Parathyroid adenoma (tissue), 2 donors: Measurements from ENCODE around the gene ARHGEF1.

Source experiments
- H2AFZ ChIP-seq: fragments of 300-600 bp; sonication (generic); one replicate; pipeline ENCODE4 v1.7.0; 2017; ENCODE audit warnings: antibody characterized with exemption, mild to moderate bottlenecking
- H3K27ac ChIP-seq: fragments of 300-600 bp; sonication (generic); one replicate; pipeline ENCODE4 v1.7.0; 2017
- H3K27me3 ChIP-seq: fragments of 300-600 bp; sonication (generic); one replicate; pipeline ENCODE4 v1.7.0; 2017; ENCODE audit warnings: low read length; ENCODE audit not compliant: control insufficient read depth, insufficient read depth
- H3K36me3 ChIP-seq: fragments of 300-600 bp; sonication (generic); one replicate; pipeline ENCODE4 v1.7.0; 2017; ENCODE audit warnings: low read length; ENCODE audit not compliant: control insufficient read depth, insufficient read depth
- H3K4me1 ChIP-seq: fragments of 300-600 bp; sonication (generic); one replicate; pipeline ENCODE4 v1.7.0; 2017; ENCODE audit warnings: control low read depth
- H3K4me2 ChIP-seq: fragments of 300-600 bp; sonication (generic); one replicate; pipeline ENCODE4 v1.7.0; 2017; ENCODE audit warnings: low read length
- H3K4me3 ChIP-seq: fragments of 300-600 bp; sonication (generic); one replicate; pipeline ENCODE4 v1.7.0; 2017; ENCODE audit warnings: low read depth, low read length
- H3K79me2 ChIP-seq: fragments of 300-600 bp; sonication (generic); one replicate; pipeline ENCODE4 v1.7.0; 2017; ENCODE audit warnings: control low read depth
- H3K9ac ChIP-seq: fragments of 300-600 bp; sonication (generic); one replicate; pipeline ENCODE4 v1.7.0; 2017; ENCODE audit warnings: mild to moderate bottlenecking
- H3K9me3 ChIP-seq: fragments of 300-600 bp; sonication (generic); one replicate; pipeline ENCODE4 v1.7.0; 2017; ENCODE audit warnings: low read length; ENCODE audit not compliant: control insufficient read depth
- TF ChIP-seq, protein P1 (sequence below): fragments of 300-600 bp; sonication (generic); IDR thresholded peaks from one replicate; pipeline ENCODE4 v1.7.0; 2017; ENCODE audit warnings: antibody characterized with exemption, mild to moderate bottlenecking
- donor health status: primary hyperparathyroidism.

ARHGEF1 gene

GRCh38 chr19:41940731-41941409 lies 57.9 kb downstream of the ARHGEF1 start:
- H3K9ac ChIP-seq: no peak overlapping the region

GRCh38 chr19:41941410-41942202 lies 58.6 kb downstream of the ARHGEF1 start:
- Histone ChIP-seq H3K4me1 (no peaks in the 10 kb centered on the region), H3K9ac (no peak overlapping the region), H3K79me2 (no peaks in the 10 kb centered on the region), H3K36me3 (no peaks in the 10 kb centered on the region), H3K4me3 (no peak overlapping the region), H2AFZ (no peak overlapping the region), H3K27ac (no peak overlapping the region), H3K27me3 (no peaks in the 10 kb centered on the region), H3K4me2 (no peak overlapping the region), H3K9me3 (no peaks in the 10 kb centered on the region)
- TF ChIP-seq, protein P1, sequence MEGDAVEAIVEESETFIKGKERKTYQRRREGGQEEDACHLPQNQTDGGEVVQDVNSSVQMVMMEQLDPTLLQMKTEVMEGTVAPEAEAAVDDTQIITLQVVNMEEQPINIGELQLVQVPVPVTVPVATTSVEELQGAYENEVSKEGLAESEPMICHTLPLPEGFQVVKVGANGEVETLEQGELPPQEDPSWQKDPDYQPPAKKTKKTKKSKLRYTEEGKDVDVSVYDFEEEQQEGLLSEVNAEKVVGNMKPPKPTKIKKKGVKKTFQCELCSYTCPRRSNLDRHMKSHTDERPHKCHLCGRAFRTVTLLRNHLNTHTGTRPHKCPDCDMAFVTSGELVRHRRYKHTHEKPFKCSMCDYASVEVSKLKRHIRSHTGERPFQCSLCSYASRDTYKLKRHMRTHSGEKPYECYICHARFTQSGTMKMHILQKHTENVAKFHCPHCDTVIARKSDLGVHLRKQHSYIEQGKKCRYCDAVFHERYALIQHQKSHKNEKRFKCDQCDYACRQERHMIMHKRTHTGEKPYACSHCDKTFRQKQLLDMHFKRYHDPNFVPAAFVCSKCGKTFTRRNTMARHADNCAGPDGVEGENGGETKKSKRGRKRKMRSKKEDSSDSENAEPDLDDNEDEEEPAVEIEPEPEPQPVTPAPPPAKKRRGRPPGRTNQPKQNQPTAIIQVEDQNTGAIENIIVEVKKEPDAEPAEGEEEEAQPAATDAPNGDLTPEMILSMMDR: no peak

More at GRCh38 chr19:41940731-41941409, 57.9 kb downstream of the ARHGEF1 start:
- H3K36me3 ChIP-seq: no peaks in the 10 kb centered on the region
- peak overlapping the region; percentile 80 for H3K4me3 ChIP-seq
- H3K27me3 ChIP-seq: no peaks in the 10 kb centered on the region
- H3K9me3 ChIP-seq: no peaks in the 10 kb centered on the region
- H3K27ac ChIP-seq: no peak overlapping the region
- H2AFZ ChIP-seq: peak overlapping the region; percentile 93
- H3K79me2 ChIP-seq: no peaks in the 10 kb centered on the region
- TF ChIP-seq, protein P1: no peak
- H3K4me2 ChIP-seq: peak overlapping the region; percentile 97
- no peaks in the 10 kb centered on the region for H3K4me1 ChIP-seq

DNA sequence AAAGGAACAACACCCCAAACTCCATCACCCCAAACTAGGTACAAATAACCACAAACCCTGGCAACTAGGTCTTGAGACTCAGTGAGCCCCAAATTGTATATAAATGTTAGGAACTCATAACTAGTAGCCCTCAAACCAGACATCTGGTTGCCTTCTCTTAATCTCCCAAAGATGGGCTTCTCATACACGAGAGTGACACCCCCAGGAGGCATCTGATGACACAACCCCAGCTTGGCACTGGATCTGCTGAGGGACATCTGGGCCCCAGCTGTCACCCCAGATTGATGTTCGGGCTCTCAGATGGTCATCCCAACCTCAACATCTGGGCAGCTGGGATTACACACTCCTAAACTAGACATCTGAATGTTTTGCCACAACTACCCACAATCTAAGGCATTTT lies 61.4 kb downstream of the ARHGEF1 start:
- no peak overlapping the region for H3K27ac ChIP-seq
- H3K4me3 ChIP-seq: no peak overlapping the region
- H3K4me2 ChIP-seq: no peak overlapping the region
- H3K79me2 ChIP-seq: no peaks in the 10 kb centered on the region
- no peaks in the 10 kb centered on the region for H3K36me3 ChIP-seq
- H3K9me3 ChIP-seq: no peaks in the 10 kb centered on the region
- no peak overlapping the region for H3K9ac ChIP-seq
- H3K4me1 ChIP-seq: no peaks in the 10 kb centered on the region
- no peak overlapping the region for H2AFZ ChIP-seq
- TF ChIP-seq, protein P1: no peak
- no peaks in the 10 kb centered on the region for H3K27me3 ChIP-seq

DNA sequence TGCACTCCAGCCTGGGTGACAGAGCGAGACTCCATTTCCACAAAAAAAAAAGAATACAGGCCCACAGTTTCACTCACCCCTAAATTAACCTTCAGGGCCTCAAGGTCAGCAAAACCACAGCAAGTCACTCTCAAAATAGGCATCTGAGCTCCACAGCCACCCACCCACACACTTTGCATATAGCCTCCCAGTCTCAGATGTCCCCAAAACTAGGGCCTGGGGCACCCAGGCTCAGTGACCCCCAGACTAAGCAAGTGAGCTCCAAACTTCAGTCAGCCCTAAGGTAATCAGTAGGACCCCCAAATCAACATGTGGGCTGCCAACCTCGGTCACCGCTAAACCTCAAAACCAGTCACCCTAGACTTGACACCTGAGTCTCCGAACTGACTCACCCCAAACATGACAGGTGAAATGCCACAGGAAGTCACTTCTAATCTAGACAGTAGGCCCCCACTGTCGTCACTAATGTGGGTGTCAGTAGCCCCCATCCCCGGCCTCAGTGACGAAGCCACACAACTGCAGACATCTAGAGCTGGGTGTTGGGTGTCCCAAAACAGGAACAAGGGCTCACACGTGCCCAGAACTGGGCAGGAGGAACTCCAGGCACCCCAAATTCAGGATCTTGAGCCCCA lies 62.3 kb downstream of the ARHGEF1 start:
- TF ChIP-seq, protein P1: no peak
- no peaks in the 10 kb centered on the region for H3K36me3 ChIP-seq
- H3K4me2 ChIP-seq: no peak overlapping the region
- H3K27me3 ChIP-seq: no peaks in the 10 kb centered on the region
- no peak overlapping the region for H3K4me3 ChIP-seq
- H2AFZ ChIP-seq: no peak overlapping the region
- no peak overlapping the region for H3K27ac ChIP-seq
- H3K9ac ChIP-seq: no peak overlapping the region
- no peaks in the 10 kb centered on the region for H3K79me2 ChIP-seq
- H3K9me3 ChIP-seq: no peaks in the 10 kb centered on the region
- H3K4me1 ChIP-seq: no peaks in the 10 kb centered on the region
